HepG2 (cell line): ENCODE data around the gene SIKE1. TPM values are rescaled to one million over a fixed set of nuclear protein-coding genes. Genes with fewer than 3 reads are reported as not detected.

Experiments
- ATAC-seq: fragments of 200-7000 bp; cut with Tn5 transposase; 3 replicates; pipeline ENCODE4 v1.9.1; 2020; ENCODE audit warnings: mild to moderate bottlenecking, moderate library complexity
- BruUV-seq: library from RNA; stranded (reverse); fragments of 400-500 nt; replicated peaks from 2 replicates; lab custom pipeline; 2021; lab: Mats Ljungman, UMichigan
- CTCF ChIA-PET: fragments of 300-600 bp; formaldehyde crosslinking; extraction: SDS; loops from one replicate; lab custom pipeline; 2021; ENCODE audit warnings: low total read pairs, inconsistent platforms, low intra/inter-chr PET ratio; lab: Yijun Ruan, JAX
- POLR2A ChIA-PET: fragments of 350-600 bp; sonication (Branson Sonifier 250); formaldehyde crosslinking; loops from one replicate; lab custom pipeline; 2020; ENCODE audit warnings: antibody characterized with exemption, inconsistent platforms; lab: Yijun Ruan, JAX
- DNase-seq: peaks from one replicate; pipeline ENCODE4 v3.0.0-alpha.2; 2015; ENCODE audit warnings: low spot score
- FAIRE-seq: peaks from 3 replicates; lab custom pipeline; 2011; peaks lifted over from hg19 to GRCh38; lab: Jason Lieb, UNC
- H2AFZ ChIP-seq: one replicate; pipeline ENCODE4 v1.6.1; 2011; ENCODE audit warnings: low read length, inconsistent platforms
- H3K27ac ChIP-seq: fragments of 300-600 bp; 3 replicates; pipeline ENCODE4 v1.8.0; 2011; ENCODE audit warnings: mixed run types, mild to moderate bottlenecking, mixed read lengths, low read length, inconsistent platforms; ENCODE audit not compliant: insufficient read depth; ENCODE audit errors: extremely low read length
- H3K27me3 ChIP-seq, 2 experiments: fragments of 200-600 bp in 1 of 2; 2 replicates in 1 of 2; 3 replicates in 1 of 2; pipeline versions ENCODE4 v1.6.0 to v1.8.0; 2011; ENCODE audit warnings: low read length in 2 of 2, mild to moderate bottlenecking in 2 of 2, moderate library complexity in 2 of 2, inconsistent platforms in 1 of 2; ENCODE audit not compliant: insufficient read depth in 2 of 2, control insufficient read depth in 1 of 2
- H3K36me3 ChIP-seq, 2 experiments: fragments of 200-600 bp in 1 of 2; replicated peaks in 1 of 2; 2 replicates in 1 of 2; 3 replicates in 1 of 2; pipeline versions ENCODE4 v1.5.1 to v1.8.0; 2011; ENCODE audit warnings: low read length in 2 of 2, inconsistent platforms in 1 of 2; ENCODE audit not compliant: insufficient read depth in 2 of 2, control insufficient read depth in 1 of 2
- H3K4me1 ChIP-seq: 2 replicates; pipeline ENCODE4 v1.5.1; 2012; ENCODE audit warnings: low read length, inconsistent platforms; ENCODE audit not compliant: insufficient read depth
- H3K4me2 ChIP-seq: 2 replicates; pipeline ENCODE4 v1.6.0; 2011; ENCODE audit warnings: low read depth, low read length, inconsistent platforms
- H3K4me3 ChIP-seq, 3 experiments: fragments of 200-600 bp in 1 of 3; sonication (generic), shearing (Covaris generic) in 1 of 3; replicated peaks in 1 of 3; 2 replicates each; pipeline ENCODE4 v1.5.1; 2011 to 2016; ENCODE audit warnings: low read length in 3 of 3, inconsistent platforms in 2 of 3, low read depth in 2 of 3, mild to moderate bottlenecking in 2 of 3, control low read depth in 1 of 3, mixed read lengths in 1 of 3; ENCODE audit not compliant: insufficient read depth in 1 of 3
- H3K79me2 ChIP-seq: one replicate; pipeline ENCODE4 v1.6.1; 2011; ENCODE audit warnings: low read length, inconsistent platforms; ENCODE audit not compliant: insufficient read depth
- H3K9ac ChIP-seq: 2 replicates; pipeline ENCODE4 v1.6.0; 2011; ENCODE audit warnings: mild to moderate bottlenecking, low read depth, low read length, inconsistent platforms; ENCODE audit not compliant: insufficient read depth
- H3K9me3 ChIP-seq: 2 replicates; pipeline ENCODE4 v1.5.1; 2012; ENCODE audit warnings: mild to moderate bottlenecking, low read length
- H4K20me1 ChIP-seq: 2 replicates; pipeline ENCODE4 v1.6.0; 2011; ENCODE audit warnings: inconsistent platforms, mild to moderate bottlenecking, low read length, moderate library complexity; ENCODE audit not compliant: insufficient read depth
- FOXA1 ChIP-seq, 2 experiments: fragments of 450-650 bp in 1 of 2; sonication (generic) in 1 of 2; formaldehyde crosslinking in 1 of 2; IDR thresholded peaks; 2 replicates each; pipeline versions ENCODE4 v1.4.0 to v1.6.1; 2016 to 2020; ENCODE audit warnings: missing genetic modification reagents in 1 of 2
- IKZF1 ChIP-seq: fragments of 450-650 bp; IDR thresholded peaks from 2 replicates; pipeline ENCODE4 v1.7.1; 2016
- NFYC ChIP-seq: IDR thresholded peaks from 2 replicates; pipeline ENCODE4 v1.6.1; 2016; ENCODE audit warnings: missing genetic modification reagents, missing compliant biosample characterization
- RARG ChIP-seq: sonication (generic); formaldehyde crosslinking; IDR thresholded peaks from 2 replicates; pipeline ENCODE4 v1.4.0; 2020; ENCODE audit warnings: low read depth, mild to moderate bottlenecking, missing genetic modification reagents
- SAFB2 ChIP-seq: sonication (generic); formaldehyde crosslinking; IDR thresholded peaks from 2 replicates; pipeline ENCODE4 v1.5.1; 2020; ENCODE audit warnings: missing genetic modification reagents, low read depth, mild to moderate bottlenecking, borderline replicate concordance
- STAG1 ChIP-seq: sonication (generic); formaldehyde crosslinking; IDR thresholded peaks from 2 replicates; pipeline ENCODE4 v1.4.0; 2020; ENCODE audit warnings: missing genetic modification reagents
- WGBS: methylation state at CpG from one replicate; pipeline ENCODE4 v1.1.6; 2017; ENCODE audit warnings: low lambda C conversion rate; 5-methylcytosine and 5-hydroxymethylcytosine counted together
- in situ Hi-C: cut with HindIII; loops from 2 replicates; pipeline ENCODE4 v1.10.0; 2017; ENCODE audit warnings: low pct_unique_long_range_greater_than_20kb; ENCODE audit not compliant: extremely low pct_ligation_motif_present
- intact Hi-C: fragments of 100-400 bp; cut with micrococcal nuclease; formaldehyde crosslinking; loops from one replicate; pipeline ENCODE4 v1.10.0; 2022; ENCODE audit not compliant: unreplicated experiment
- polyA plus RNA-seq, 8 experiments: library from polyadenylated mRNA; depleted of rRNA in 3 of 8; stranded (reverse) in 7 of 8; unstranded in 1 of 8; fragments of >200 nt; fragmentation: Illumina TruSeq in 4 of 8; extraction: Trizol in 4 of 8; gene quantifications; 2 replicates each; pipeline versions ENCODE4 v1.2.1 to v1.2.3, GENCODE V29; 2011 to 2016; ENCODE audit warnings: low read depth in 4 of 8, missing spikeins in 1 of 8, mixed read lengths in 1 of 8; ENCODE audit not compliant: insufficient read depth in 1 of 8
- total RNA-seq, 5 experiments: library from RNA; depleted of rRNA; stranded (reverse); fragments of >200 nt; fragmentation: Illumina TruSeq; extraction: Trizol; gene quantifications; 2 replicates each; pipeline ENCODE4 v1.2.3, GENCODE V29; 2016; ENCODE audit warnings: low read depth in 1 of 5
- TF ChIP-seq, protein P1 (sequence below): sonication (generic); formaldehyde crosslinking; conservative IDR thresholded peaks from 2 replicates; pipeline ENCODE4 v1.4.0; 2020; ENCODE audit warnings: missing genetic modification reagents
- TF ChIP-seq, protein P2 (sequence below): sonication (generic); formaldehyde crosslinking; IDR thresholded peaks from 2 replicates; pipeline ENCODE4 v1.4.0; 2020; ENCODE audit warnings: missing genetic modification reagents

SIKE1 gene
- total and polyA plus RNA-seq, 2 of the 13 experiments (the other 11 are each of a cell fraction or from before 2014, with no cell fraction given): 36.5 to 58.4 TPM

DNA sequence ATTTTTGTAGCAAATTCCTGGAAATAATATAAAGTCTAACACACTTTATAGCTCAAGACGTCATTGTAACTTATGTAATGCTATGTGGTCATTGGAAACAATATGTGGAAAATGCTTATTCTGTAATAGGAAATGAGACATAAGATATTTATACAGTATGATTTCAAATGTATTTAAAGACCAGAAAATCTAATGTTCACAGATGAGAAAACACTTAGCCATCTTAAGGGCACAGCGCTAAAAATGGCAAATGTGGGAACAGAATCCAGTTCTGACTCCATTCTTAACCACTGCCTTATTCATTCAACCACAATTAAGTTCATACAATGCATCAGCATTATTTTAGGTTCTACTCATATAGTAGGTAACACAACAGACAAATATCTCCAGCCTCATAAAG lies 35.2 kb downstream of the SIKE1 start:
- in situ Hi-C loops (no loop called here), intact Hi-C loops (no loop called here)
- Histone ChIP-seq H3K36me3 (peaks cover 11 to 83% of the 10 kb centered on the region in 2 experiments), H3K4me3 (no peak overlapping the region), H3K4me2 (no peak overlapping the region), H3K79me2 (peaks cover 100% of the 10 kb centered on the region), H3K9ac (no peak overlapping the region), H2AFZ (no peak overlapping the region), H3K9me3 (no peaks in the 10 kb centered on the region), H4K20me1 (peaks cover 52% of the 10 kb centered on the region), H3K4me1 (no peaks in the 10 kb centered on the region), H3K27me3 (no peaks in the 10 kb centered on the region), H3K27ac (no peak overlapping the region)
- FAIRE-seq: no peak
- WGBS: 100% methylated on average over 2 of the region's 2 CpGs
- ChIA-PET CTCF (no interaction called here), POLR2A (no interaction called here)
- ATAC-seq: no peak
- TF ChIP-seq FOXA1 (IDR thresholded peaks at IDR 0.05): no peak
- no peak for TF ChIP-seq FOXA1 (CRISPR knock-in tag; IDR thresholded peaks at IDR 0.05)
- TF ChIP-seq, protein P1, sequence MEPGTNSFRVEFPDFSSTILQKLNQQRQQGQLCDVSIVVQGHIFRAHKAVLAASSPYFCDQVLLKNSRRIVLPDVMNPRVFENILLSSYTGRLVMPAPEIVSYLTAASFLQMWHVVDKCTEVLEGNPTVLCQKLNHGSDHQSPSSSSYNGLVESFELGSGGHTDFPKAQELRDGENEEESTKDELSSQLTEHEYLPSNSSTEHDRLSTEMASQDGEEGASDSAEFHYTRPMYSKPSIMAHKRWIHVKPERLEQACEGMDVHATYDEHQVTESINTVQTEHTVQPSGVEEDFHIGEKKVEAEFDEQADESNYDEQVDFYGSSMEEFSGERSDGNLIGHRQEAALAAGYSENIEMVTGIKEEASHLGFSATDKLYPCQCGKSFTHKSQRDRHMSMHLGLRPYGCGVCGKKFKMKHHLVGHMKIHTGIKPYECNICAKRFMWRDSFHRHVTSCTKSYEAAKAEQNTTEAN (CRISPR knock-in tag): no peak
- TF ChIP-seq NFYC (CRISPR knock-in tag): no peak
- no peak for TF ChIP-seq STAG1 (CRISPR knock-in tag)
- no peak for TF ChIP-seq IKZF1
- no peak for TF ChIP-seq SAFB2
- TF ChIP-seq RARG (CRISPR knock-in tag): no peak
- TF ChIP-seq, protein P2, sequence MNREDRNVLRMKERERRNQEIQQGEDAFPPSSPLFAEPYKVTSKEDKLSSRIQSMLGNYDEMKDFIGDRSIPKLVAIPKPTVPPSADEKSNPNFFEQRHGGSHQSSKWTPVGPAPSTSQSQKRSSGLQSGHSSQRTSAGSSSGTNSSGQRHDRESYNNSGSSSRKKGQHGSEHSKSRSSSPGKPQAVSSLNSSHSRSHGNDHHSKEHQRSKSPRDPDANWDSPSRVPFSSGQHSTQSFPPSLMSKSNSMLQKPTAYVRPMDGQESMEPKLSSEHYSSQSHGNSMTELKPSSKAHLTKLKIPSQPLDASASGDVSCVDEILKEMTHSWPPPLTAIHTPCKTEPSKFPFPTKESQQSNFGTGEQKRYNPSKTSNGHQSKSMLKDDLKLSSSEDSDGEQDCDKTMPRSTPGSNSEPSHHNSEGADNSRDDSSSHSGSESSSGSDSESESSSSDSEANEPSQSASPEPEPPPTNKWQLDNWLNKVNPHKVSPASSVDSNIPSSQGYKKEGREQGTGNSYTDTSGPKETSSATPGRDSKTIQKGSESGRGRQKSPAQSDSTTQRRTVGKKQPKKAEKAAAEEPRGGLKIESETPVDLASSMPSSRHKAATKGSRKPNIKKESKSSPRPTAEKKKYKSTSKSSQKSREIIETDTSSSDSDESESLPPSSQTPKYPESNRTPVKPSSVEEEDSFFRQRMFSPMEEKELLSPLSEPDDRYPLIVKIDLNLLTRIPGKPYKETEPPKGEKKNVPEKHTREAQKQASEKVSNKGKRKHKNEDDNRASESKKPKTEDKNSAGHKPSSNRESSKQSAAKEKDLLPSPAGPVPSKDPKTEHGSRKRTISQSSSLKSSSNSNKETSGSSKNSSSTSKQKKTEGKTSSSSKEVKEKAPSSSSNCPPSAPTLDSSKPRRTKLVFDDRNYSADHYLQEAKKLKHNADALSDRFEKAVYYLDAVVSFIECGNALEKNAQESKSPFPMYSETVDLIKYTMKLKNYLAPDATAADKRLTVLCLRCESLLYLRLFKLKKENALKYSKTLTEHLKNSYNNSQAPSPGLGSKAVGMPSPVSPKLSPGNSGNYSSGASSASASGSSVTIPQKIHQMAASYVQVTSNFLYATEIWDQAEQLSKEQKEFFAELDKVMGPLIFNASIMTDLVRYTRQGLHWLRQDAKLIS: no peak
- no peak for DNase-seq
- BruUV-seq: no TSS peak
